IPS DF 4.7 (cell line): ENCODE measurements around the gene P4HTM.

Experiments used
- DNase-seq: peaks from one replicate; pipeline ENCODE4 v3.0.0-alpha.2; 2013; ENCODE audit warnings: low spot score; ENCODE audit errors: extremely low read depth

P4HTM gene

DNA sequence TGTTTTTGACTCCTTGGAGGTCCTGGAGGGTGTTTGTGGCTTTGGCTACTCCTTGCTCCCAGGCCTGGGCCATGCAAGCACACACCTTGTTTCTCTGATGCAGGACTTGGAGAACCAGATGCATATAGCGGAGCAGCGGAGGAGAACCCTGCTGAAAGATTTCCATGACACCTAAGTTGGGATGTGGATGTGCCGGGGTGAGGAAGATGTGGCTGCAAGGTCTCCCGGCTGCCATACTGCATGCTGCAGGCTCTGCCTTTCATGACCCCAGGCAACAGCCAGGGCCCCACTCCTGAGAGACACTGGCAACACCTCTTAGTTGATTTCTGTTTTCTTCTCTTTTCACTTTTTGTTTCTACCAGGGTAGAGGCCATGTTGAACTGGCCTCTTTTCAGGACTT, 6.9 kb upstream of the P4HTM start:
- no peak for DNase-seq

- DNase-seq = no peak
Measured at GRCh38 chr3:48984663-48985062, 5.4 kb upstream of the P4HTM start.

GRCh38 chr3:48985831-48986376, 4.1 kb upstream of the P4HTM start:
- DNase-seq = no peak

DNA sequence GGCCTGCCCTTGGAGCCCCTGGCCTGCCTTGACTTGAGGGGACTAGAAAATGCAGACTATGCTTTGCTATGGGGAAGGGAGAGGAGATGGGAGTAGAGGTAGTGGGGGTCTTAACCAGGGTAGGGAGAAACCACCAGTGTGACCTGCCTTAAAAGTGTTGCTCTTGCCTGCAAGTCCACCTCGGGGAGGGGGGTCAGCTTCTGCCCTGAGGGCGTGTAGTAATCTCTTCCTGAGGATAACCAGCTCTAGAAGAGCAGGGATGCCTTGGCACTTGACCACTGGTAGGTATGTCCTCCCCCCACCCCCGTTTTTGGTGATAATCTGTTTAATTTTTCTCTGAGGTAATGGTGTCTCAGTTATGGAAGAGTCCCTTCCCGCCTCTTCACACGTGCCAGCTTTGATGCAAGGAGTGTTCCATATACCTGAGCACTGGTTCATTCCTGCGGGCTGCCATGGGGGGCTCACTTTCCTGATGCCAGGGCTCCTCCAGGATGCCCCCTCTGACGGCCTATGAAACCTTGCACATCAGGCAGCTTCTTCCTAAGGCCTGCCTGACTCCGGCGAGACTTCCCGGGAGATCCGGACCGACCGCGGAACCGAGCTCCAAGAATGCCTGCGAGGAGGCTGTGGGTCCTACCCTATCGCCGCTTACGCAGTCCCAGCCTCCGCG, 780 bp upstream of the P4HTM start:
- no peak for DNase-seq

DNA sequence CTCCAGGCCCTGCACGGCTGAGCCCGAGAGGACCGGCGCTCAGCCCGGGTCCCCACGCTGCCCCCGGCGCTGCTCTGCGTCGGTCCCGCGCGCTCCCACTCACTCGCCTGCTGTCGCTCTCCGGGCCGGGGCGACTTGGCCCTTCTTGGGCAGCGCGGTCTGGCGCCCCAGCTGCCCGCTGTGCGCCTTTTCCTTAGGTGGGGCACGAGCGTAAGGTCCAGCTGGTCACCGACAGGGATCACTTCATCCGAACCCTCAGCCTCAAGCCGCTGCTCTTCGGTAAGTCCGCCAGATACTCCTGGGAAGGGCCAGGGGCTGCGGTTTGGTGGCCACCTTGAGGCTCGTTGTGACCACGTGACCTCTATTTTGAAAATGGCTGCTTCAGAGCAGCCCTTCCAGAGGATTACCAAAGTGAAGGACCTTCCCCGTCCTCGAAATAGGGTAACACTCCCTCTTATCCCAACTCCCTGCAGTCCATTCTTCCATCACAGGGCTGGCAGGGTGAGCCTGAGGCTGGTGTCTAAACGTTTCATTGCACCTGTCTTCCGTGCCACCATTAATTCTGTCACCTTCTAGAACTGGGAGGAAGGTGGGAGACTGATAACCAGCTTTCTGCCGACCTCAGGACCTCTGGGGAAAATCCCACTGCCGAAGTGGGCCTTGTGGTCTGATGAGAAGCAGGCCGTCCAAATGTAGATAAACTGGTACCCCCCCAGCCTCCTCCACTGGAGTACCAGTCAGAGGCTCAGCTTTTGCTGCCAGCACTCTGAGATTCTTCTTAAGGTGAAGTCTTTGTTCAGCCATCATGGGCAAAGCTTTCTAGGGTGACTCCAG, 812 bp downstream of the P4HTM start:
- DNase-seq = no peak

- DNase-seq = no peak
Measured at GRCh38 chr3:48991851-48992545, 2.0 kb downstream of the P4HTM start.

DNA sequence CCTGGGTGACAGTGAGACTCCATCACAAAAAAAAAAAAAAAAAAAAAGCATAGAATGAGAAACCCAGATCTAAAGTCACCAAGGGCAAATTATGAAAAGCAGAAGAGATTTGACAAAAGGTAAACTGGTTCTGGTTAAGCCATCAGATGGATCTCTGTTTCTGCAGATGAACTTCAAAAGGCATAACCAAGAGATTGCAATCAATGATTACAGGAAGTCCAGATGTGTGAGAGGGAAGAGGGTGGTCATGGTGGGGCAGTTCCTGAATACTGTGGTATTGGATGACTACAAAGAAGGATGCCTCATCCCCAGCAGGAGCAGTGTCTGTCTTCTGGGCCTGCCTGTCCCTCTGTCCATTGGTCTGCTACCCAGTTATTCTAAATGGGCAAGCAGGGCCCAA, 3.8 kb downstream of the P4HTM start:
- no peak for DNase-seq

GRCh38 chr3:48996640-48997039, 6.6 kb downstream of the P4HTM start:
- no peak for DNase-seq

- DNase-seq = no peak
Measured at GRCh38 chr3:48997102-48997635, 7.1 kb downstream of the P4HTM start.

- no peak for DNase-seq
Measured at GRCh38 chr3:48997714-48998637, 7.9 kb downstream of the P4HTM start.

GRCh38 chr3:48999085-48999858, 9.2 kb downstream of the P4HTM start:
- no peak for DNase-seq

DNA sequence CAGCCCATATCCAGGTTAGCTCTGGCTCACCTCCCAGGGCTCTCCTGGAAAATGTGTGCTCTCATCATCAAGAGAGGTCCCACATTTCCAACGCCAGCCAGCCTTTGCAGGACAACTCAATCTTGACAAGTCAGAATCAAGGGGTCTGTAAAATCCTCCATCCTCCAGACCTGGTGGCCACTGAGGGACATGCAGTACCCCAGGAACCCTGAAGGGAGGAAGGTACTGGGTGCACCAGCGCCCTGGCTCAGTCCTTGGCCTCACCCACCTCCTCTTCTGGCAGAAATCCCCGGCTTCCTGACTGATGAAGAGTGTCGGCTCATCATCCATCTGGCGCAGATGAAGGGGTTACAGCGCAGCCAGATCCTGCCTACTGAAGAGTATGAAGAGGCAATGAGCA, 11.1 kb downstream of the P4HTM start:
- DNase-seq = no peak

GRCh38 chr3:49004352-49005302, 14.6 kb downstream of the P4HTM start:
- no peak for DNase-seq

DNA sequence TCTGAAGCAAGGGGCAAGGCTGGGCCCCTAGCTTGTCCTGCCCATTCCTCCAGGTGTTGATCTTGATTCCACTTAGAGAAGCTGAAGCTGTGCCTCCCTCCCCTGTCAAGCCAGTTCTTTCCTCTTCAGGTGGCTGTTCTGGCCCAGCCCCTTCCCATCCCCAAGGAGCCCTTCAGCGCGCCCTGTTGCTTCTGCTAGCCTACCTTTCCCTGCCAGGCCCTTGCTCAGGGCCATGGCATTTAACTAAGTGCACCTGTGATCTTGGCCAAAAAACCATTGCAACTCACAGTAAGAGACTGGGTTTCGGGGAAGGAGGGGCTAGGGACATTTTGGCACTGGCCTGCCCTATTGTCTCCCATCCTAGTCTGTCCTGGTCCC, 15.3 kb downstream of the P4HTM start:
- DNase-seq = no peak

DNA sequence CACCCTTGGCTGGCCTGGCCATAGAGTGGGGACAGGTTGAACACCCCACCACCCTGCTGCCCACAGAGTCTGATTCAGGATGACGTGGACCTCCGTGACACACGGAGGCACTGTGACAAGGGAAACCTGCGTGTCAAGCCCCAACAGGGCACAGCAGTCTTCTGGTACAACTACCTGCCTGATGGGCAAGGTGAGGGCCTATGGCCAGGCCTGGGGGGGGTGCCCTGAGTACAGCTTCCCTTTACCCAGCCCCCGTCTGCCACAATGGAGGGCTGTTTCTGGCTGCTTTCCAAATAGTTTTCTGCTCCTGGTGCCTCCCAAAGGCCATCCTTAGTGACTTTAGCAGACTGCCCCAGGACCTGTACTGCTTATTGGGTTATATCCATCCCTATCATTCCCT, 16.0 kb downstream of the P4HTM start:
- no peak for DNase-seq

- DNase-seq = no peak
Measured at GRCh38 chr3:49006408-49007067, 16.5 kb downstream of the P4HTM start.

DNA sequence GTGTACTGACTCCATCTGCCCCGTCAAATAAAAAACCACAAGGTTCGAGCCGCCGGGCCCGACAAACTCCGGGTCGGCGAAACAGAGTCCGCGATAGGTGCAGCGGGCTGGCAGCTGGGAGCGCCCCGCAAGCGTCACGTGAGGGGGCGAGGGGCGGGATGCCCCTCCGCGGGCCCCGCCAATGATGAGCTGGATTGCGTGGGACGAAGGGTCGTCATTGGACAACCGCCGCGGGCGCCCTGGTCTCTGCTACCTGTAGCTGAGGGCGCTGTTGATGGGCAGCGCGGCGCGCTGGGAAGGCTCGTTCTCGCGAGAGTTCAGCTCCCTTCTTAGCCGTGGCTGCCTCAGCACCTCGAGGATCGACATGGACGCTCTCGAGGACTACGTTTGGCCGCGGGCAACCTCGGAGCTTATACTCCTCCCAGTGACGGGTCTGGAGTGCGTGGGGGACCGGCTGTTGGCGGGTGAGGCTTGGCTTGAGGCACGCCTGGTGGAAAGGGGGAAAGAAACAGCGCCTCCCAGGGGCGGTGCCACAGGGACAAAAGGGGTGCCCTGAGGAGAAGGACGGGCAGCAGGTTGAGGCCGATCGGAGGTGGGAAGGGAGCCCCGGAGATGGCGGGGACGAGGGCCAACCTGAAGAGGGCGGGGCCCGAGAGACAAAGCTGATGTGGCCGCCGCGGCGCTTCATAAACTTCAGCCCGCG, 17.2 kb downstream of the P4HTM start, which contains the start of gene WDR6:
Gene WDR6 (plus strand): TSS at position 324 of the 703 bp plus-strand sequence. CDS start 41 bp downstream, at position 365.
- DNase-seq = peak; percentile 94
